DMS114 treated with DMSO at 0.1 percent for 48 hours (cell line): ENCODE data around the gene SUMO2.

Source experiments
- DNase-seq: peaks from one replicate; lab custom pipeline; 2025; ENCODE audit not compliant: unreplicated experiment; lab: John Stamatoyannopoulos, UW

SUMO2 gene

DNA sequence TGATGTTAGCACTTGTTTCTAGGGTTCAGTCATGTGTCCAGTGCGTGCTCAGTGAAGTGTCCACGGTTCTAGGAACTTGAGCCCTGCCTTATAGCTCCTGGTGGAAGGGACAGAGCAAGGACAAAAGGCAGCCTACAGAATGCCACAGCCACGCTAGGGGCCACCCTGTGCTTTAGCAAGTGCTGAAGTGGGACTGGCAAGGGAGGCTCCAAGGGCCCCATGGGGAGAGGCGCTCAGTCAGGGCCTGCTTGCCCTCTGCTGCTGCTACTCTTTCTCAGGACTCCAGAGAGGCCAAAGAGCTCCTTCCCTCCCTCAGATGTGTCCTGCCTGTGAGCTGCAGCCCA, 58.0 kb downstream of the SUMO2 start:
- DNase-seq: no peak

DNA sequence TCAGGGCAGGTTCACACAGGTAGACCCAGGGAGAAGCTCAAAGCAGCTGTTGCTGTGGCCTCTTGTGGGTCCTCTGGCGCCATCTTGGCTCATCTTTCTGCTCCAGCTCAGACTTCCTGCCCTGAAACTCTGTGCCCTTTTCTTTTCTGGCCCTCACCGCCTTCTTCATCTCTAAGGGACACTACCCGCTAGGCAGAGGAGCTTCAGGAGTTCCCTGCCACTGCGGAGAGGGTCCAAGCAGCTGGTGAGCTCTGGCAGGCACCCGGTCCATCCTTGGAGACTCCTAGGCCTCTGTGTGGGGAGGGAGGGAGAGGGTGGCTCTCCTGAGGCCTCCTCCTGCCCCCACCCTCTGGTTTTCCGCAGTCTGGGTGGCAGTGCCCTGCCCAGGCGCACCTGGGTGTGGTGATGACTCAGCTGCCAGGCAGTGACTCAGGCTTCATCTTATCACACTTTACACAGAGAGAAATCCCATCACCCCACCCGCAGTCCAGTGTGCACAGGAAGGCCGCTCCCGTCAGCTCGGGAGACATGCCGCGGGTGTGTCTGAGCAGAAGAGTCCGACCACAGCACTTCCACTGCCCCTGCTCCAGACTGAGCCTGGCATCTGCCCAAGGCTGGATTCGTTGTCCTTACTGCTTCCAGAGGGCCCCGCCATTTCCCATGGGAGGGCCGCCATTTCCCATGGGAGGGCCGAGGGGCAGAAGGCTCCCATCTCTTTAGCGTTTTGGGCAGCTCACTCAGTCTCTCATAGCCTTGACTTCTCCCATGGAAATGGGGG, 58.5 kb downstream of the SUMO2 start:
- DNase-seq: no peak

DNA sequence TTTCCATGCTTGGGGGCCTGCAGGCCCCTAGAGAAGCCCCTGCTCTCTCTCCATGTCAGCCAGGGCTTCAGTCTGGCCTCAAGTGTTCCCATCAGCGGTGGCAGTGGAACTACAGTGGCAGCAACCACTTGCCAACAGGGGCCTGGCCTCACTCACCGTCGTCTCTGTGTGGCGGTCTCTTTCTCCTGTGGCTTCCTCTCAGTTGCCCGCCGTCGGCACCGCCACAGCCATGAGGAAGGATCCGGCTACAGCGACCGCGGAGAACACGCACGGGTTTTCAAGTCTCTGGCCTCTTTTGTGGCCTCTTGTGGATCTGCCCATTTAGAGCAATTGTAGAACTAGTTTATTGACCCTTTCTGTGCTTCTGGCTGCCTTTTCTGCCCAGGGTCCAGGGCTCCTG, 64.5 kb downstream of the SUMO2 start:
- DNase-seq: no peak

DNA sequence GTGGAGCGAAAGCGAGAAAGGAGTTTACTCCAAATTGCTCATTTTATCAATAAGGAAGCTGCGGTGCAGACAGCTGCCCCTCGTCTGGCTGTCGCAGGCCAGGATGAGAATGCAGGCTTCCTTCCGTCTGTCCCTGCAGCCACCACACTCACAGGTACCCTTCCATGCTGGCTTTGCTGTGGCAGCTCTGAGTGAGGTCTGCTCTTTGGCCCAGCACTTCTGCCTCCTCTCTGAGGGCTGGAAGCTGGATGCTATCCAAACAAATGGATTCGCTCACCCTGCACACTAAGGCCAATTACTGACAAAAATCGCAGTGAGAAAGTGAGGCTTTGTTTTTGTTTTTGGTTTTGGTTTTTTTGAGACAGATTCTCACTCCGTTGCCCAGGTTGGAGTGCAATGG, 66.0 kb downstream of the SUMO2 start:
- no peak for DNase-seq
